SJSA1 (cell line): ENCODE measurements around the gene IKZF2. TPM values are rescaled to one million over a fixed set of nuclear protein-coding genes. Genes with fewer than 3 reads are reported as not detected.

Source experiments
- DNase-seq, 2 experiments: peaks; one replicate each; pipeline ENCODE4 v3.0.0-alpha.2; 2015 to 2020; ENCODE audit warnings: low spot score in 2 of 2, low read depth in 1 of 2
- H3K27ac ChIP-seq: fragments of 250-450 bp; sonication (Bioruptor Pico); 2 replicates; pipeline ENCODE4 v1.5.1; 2020; ENCODE audit warnings: mild to moderate bottlenecking, moderate library complexity
- H3K27me3 ChIP-seq: fragments of 250-450 bp; sonication (Bioruptor Pico); replicated peaks from 2 replicates; pipeline ENCODE4 v1.5.1; 2020; ENCODE audit warnings: mild to moderate bottlenecking, moderate library complexity
- H3K36me3 ChIP-seq: fragments of 250-450 bp; sonication (Bioruptor Pico); 2 replicates; pipeline ENCODE4 v1.5.1; 2020; ENCODE audit warnings: mild to moderate bottlenecking
- H3K4me1 ChIP-seq: fragments of 250-450 bp; sonication (Bioruptor Pico); replicated peaks from 2 replicates; pipeline ENCODE4 v1.6.1; 2021; ENCODE audit warnings: mild to moderate bottlenecking
- H3K4me3 ChIP-seq: fragments of 250-450 bp; sonication (Bioruptor Pico); 2 replicates; pipeline ENCODE4 v1.5.1; 2020; ENCODE audit warnings: mild to moderate bottlenecking
- H3K9me3 ChIP-seq: fragments of 250-450 bp; sonication (Bioruptor Pico); replicated peaks from 2 replicates; pipeline ENCODE4 v1.5.1; 2020; ENCODE audit warnings: mild to moderate bottlenecking
- total RNA-seq: library from RNA; depleted of rRNA; stranded (reverse); fragments of >200 nt; shearing (Covaris generic); gene quantifications from 2 replicates; pipeline ENCODE4 v1.2.3, GENCODE V29; 2014; rRNA removed

The IKZF2 gene
- total RNA-seq, 1 experiment from 2014 or later, result 6.5 TPM

DNA sequence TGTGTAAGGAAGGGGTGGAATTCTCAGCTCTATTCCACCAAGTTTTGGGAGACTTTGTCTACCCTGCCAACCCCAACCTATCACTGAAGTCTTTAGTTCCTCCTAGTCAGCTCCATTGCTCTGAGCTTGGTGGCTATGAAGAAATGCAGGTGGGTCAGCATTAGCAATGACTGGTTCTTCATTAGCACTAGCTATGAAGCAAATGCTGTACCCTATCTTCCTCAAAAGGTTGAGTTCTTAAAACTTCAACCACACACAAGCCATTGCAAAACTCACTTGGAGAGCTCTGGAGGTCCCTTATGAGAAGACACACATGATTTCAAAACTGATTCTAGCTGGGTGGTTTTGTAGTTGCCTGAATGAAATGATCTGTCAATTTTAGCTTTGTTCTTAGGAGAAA is 193.8 kb downstream of the IKZF2 start:
- no peak overlapping the region for H3K27ac ChIP-seq
- no peaks in the 10 kb centered on the region for H3K27me3 ChIP-seq
- no peaks in the 10 kb centered on the region for H3K9me3 ChIP-seq
- no peaks in the 10 kb centered on the region for H3K4me1 ChIP-seq
- no peak for DNase-seq
- no peaks in the 10 kb centered on the region for H3K36me3 ChIP-seq
- H3K4me3 ChIP-seq, result no peak overlapping the region

DNA sequence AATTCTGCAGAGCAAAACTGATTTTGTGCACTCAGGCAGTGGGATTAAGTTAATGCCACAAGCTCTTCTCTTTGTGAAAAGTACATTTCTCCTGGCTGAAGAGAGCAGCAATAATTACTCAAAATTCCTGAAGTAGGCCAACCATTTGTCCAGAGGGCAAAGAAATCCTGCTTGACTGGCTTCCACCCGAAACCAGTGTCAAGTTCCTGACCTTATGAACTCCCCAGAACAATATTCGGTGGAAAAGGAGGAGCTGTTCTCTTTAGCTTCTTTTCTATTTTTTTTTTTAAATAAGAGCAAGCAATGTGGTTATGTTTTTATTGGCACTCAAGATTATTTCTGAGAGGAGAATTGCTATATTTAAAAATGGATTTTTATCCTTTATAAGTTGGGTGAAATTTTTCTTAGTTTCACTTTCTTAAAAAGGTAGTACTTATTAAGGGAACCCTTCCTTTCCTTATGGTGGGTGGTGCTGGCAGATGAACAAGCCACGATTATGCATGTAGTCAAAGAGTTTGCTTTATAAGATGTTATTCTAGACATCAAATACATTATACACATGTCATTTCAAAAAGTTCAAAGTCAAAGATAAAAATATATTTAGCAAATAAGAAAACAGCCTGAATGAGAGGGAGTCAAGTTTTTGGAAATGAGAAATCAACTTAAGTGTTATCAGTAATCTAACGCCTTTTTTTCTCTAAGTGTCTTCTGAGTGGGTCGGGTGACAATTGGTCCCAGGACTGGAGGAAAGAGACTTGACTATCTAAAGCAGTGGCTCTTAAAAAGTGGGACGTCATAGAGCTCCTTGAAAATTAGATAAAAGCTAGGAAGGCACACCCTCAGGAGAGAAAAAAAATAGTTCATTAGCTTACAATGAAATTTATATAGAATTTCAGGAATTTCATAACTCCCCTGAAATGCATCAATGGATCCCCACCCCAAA is 194.5 kb downstream of the IKZF2 start:
- Histone ChIP-seq H3K27me3 (no peaks in the 10 kb centered on the region), H3K4me1 (no peaks in the 10 kb centered on the region), H3K9me3 (no peaks in the 10 kb centered on the region), H3K27ac (no peak overlapping the region), H3K36me3 (no peaks in the 10 kb centered on the region), H3K4me3 (no peak overlapping the region)
- no peak for DNase-seq

- Histone ChIP-seq H3K9me3 (no peaks in the 10 kb centered on the region), H3K4me3 (no peak overlapping the region), H3K27ac (no peak overlapping the region), H3K27me3 (0 out of 2 replicates have a peak, but pooled peaks cover 2% of the 10 kb centered on the region), H3K4me1 (no peaks in the 10 kb centered on the region), H3K36me3 (no peaks in the 10 kb centered on the region)
- no peak for DNase-seq
Observed at GRCh38 chr2:212953170-212953920, 198.1 kb downstream of the IKZF2 start.

DNA sequence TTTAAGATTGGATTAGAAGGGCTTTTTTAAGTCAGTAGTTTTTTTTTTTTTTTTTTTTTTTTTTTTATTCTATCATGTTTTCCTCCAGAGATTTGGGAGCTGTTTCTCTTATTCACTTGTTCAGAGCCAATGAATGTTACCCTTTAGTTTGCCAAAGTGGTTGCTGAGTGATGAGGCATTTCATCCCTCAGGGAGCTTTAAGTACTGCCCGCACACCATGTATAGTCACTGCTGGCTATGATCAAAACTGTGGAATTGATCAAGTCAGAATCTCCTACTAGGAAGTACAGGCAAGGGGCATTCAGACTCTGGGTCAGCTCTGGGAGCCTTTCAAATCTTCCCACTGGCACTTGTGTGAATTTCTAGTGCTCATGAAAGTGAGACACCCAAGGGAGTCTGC is 201.6 kb downstream of the IKZF2 start:
- no peaks in the 10 kb centered on the region for H3K36me3 ChIP-seq
- DNase-seq, result no peak
- no peaks in the 10 kb centered on the region for H3K4me1 ChIP-seq
- H3K4me3 ChIP-seq, result no peak overlapping the region
- H3K27ac ChIP-seq, result no peak overlapping the region
- 0 out of 2 replicates have a peak, but pooled peaks cover 2% of the 10 kb centered on the region for H3K27me3 ChIP-seq
- no peaks in the 10 kb centered on the region for H3K9me3 ChIP-seq

Other genes with a start within 250 kb of the IKZF2 start
- gene SPAG16, start 132.9 kb upstream of the IKZF2 start, total RNA-seq, result 17.6 and 32.0 TPM in 2 replicates